NT2/D1 (cell line): Measurements from ENCODE around the gene LTB4R2.

Experiments
- SUZ12 ChIP-seq: IDR thresholded peaks from 2 replicates; pipeline ENCODE4 v1.6.1; 2011; ENCODE audit not compliant: insufficient read length, insufficient read depth; ENCODE audit errors: extremely low read depth
- YY1 ChIP-seq: IDR thresholded peaks from 2 replicates; pipeline ENCODE4 v1.6.1; 2011; ENCODE audit not compliant: insufficient read length, insufficient read depth
- ZNF274 ChIP-seq: IDR thresholded peaks from 2 replicates; pipeline ENCODE4 v1.6.1; 2011; ENCODE audit warnings: mild to moderate bottlenecking, low read depth, low read length

DNA sequence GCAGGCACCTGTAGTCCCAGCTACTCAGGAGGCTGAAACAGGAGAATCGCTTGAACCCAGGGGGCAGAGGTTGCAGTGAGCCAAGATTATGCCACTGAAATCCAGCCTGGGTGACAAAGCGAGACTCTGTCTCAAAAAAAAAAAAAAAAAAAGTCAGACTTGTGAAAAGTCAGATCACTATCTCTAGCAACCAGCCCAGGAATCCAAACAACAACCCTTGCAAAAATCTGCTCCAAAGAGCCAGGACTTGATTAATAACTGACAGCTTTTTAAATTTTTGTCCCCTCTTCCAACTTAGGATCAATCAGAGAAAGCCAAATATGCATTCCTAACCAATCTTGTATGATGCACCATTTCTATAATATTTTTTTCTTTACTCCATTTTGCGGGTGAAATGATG, 50.3 kb downstream of the LTB4R2 start:
- TF ChIP-seq ZNF274, result no peak
- no peak for TF ChIP-seq SUZ12
- TF ChIP-seq YY1, result no peak
